Uterus (tissue), 2 donors: ENCODE data around the gene RIPK4.

ENCODE experiments used
- POLR2A ChIP-seq, 2 donors: fragments of 450-650 bp; IDR thresholded peaks; one replicate each; pipeline ENCODE4 v1.6.1; 2016; ENCODE audit warnings: antibody characterized with exemption in 2 of 2, mild to moderate bottlenecking in 1 of 2, moderate library complexity in 1 of 2
- TF ChIP-seq, protein P1 (sequence below), 4 experiments: fragments of 200-600 bp in 2 of 4; fragments of 450-650 bp in 2 of 4; sonication (generic) in 2 of 4; IDR thresholded peaks; one replicate each; pipeline ENCODE4 v1.5.1; 2016 to 2019; ENCODE audit warnings: antibody characterized with exemption in 4 of 4, mild to moderate bottlenecking in 2 of 4, moderate library complexity in 1 of 4

DNA sequence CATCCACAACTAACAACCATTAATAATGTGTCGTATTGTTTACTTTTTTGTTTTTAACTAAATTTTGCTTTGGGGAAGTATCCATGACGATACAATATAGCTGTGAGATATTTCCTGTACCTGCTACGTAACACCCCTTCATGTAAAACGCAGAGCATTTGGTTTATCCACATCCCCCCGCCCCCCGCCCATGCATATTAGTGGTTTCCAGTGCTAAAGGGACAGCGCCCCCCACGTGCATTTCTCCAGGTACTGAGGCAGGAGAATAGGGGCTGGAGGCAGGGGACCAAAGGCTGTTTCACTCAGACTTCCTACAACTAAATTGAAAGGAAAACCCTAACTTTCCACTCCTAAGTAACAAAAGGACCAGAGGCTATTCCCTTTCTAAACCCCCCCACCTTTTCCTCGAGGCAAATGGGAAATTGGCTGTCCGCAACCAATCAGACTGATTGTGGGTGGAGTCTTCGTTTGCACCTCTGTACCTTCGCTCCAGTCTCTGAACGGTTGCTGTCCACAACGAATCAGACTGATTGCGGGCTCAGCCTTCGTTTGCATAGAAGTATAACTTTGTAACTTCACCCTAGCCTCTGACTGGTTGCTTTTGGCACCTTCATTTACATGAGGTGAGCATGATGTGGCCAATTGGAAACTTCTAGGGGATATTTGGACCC, 12.2 kb upstream of the RIPK4 start:
- TF ChIP-seq POLR2A (IDR thresholded peaks at IDR 0.05): no peak
- TF ChIP-seq, protein P1, sequence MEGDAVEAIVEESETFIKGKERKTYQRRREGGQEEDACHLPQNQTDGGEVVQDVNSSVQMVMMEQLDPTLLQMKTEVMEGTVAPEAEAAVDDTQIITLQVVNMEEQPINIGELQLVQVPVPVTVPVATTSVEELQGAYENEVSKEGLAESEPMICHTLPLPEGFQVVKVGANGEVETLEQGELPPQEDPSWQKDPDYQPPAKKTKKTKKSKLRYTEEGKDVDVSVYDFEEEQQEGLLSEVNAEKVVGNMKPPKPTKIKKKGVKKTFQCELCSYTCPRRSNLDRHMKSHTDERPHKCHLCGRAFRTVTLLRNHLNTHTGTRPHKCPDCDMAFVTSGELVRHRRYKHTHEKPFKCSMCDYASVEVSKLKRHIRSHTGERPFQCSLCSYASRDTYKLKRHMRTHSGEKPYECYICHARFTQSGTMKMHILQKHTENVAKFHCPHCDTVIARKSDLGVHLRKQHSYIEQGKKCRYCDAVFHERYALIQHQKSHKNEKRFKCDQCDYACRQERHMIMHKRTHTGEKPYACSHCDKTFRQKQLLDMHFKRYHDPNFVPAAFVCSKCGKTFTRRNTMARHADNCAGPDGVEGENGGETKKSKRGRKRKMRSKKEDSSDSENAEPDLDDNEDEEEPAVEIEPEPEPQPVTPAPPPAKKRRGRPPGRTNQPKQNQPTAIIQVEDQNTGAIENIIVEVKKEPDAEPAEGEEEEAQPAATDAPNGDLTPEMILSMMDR (IDR thresholded peaks at IDR 0.05): no peak
